Fibroblast of skin of scalp (primary cell): Measurements from ENCODE around the gene GIN1. TPM values are rescaled to one million over a fixed set of nuclear protein-coding genes. Genes with fewer than 3 reads are reported as not detected.
A peak's percentile ranks its signal among the peaks of the same experiment; 100 is the strongest.
"Not testable (repeated sequence)": the region's sequence is repeated elsewhere in the genome, so short reads cannot be mapped to it uniquely, and the experiment has no call there.

Experiments
- DNase-seq: peaks from one replicate; pipeline ENCODE4 v3.0.0-alpha.2; 2013
- polyA plus RNA-seq, 2 experiments: library from polyadenylated mRNA; unstranded; fragments of 120-200 nt; gene quantifications; one replicate each; pipeline ENCODE4 v1.2.1, GENCODE V29; 2013; ENCODE audit not compliant: insufficient read length in 2 of 2

The GIN1 gene
- polyA plus RNA-seq (2013, experiment 1 of 2; ENCODE audit: insufficient read length), result 5.3 TPM
- 4.2 TPM for polyA plus RNA-seq (2013, experiment 2 of 2; ENCODE audit: insufficient read length)

- peak; percentile 98 for DNase-seq
Observed at GRCh38 chr5:103119765-103120606, at the start of gene GIN1, which contains the start of gene PPIP5K2. Gene GIN1, minus strand, starts transcription at chr5:103120138. Its CDS starts 11,431 bp downstream, at chr5:103108707. Gene PPIP5K2, plus strand, starts transcription at chr5:103120301. Its CDS starts 9,289 bp downstream, at chr5:103129590.

GRCh38 chr5:103166706-103167105 lies 46.8 kb upstream of the GIN1 start:
- DNase-seq, result no peak

GRCh38 chr5:103151156-103151555 lies 31.2 kb upstream of the GIN1 start:
- DNase-seq, result no peak

- DNase-seq, result no peak
Observed at GRCh38 chr5:103148213-103148612, 28.3 kb upstream of the GIN1 start.

GRCh38 chr5:103145196-103145595 lies 25.3 kb upstream of the GIN1 start:
- DNase-seq, result no peak

GRCh38 chr5:103142132-103142531 lies 22.2 kb upstream of the GIN1 start:
- not testable (repeated sequence) for DNase-seq

GRCh38 chr5:103139264-103139865 lies 19.4 kb upstream of the GIN1 start:
- DNase-seq, result peak; percentile 71

GRCh38 chr5:103138202-103138690 lies 18.3 kb upstream of the GIN1 start:
- DNase-seq, result no peak

GRCh38 chr5:103135461-103135860 lies 15.5 kb upstream of the GIN1 start:
- no peak for DNase-seq

GRCh38 chr5:103133231-103133630 lies 13.3 kb upstream of the GIN1 start:
- DNase-seq, result no peak

GRCh38 chr5:103132684-103133083 lies 12.7 kb upstream of the GIN1 start:
- no peak for DNase-seq

- no peak for DNase-seq
Observed at GRCh38 chr5:103128202-103128601, 8.3 kb upstream of the GIN1 start.

- DNase-seq, result no peak
Observed at GRCh38 chr5:103127292-103127817, 7.4 kb upstream of the GIN1 start.

GRCh38 chr5:103126557-103126956 lies 6.6 kb upstream of the GIN1 start:
- DNase-seq, result no peak

GRCh38 chr5:103122242-103122641 lies 2.3 kb upstream of the GIN1 start:
- no peak for DNase-seq

GRCh38 chr5:103120607-103121200 lies 766 bp upstream of the GIN1 start:
- DNase-seq, result peak; percentile 4

- DNase-seq, result no peak
Observed at GRCh38 chr5:103119070-103119764, 721 bp downstream of the GIN1 start.

- DNase-seq, result no peak
Observed at GRCh38 chr5:103117471-103117991, 2.4 kb downstream of the GIN1 start.

GRCh38 chr5:103114440-103114839 lies 5.5 kb downstream of the GIN1 start:
- no peak for DNase-seq

GRCh38 chr5:103112910-103113309 lies 7.0 kb downstream of the GIN1 start:
- no peak for DNase-seq

GRCh38 chr5:103111468-103111867 lies 8.5 kb downstream of the GIN1 start:
- DNase-seq, result no peak

- no peak for DNase-seq
Observed at GRCh38 chr5:103110403-103110802, 9.5 kb downstream of the GIN1 start.
